Neural cell (in vitro differentiated cells): ENCODE measurements around the gene CHST1. TPM values are rescaled to one million over a fixed set of nuclear protein-coding genes. Genes with fewer than 3 reads are reported as not detected.

ENCODE experiments used
- H2AFZ ChIP-seq: fragments of 200-600, 300-800 bp; sonication (generic), shearing (Covaris generic); 2 replicates; pipeline ENCODE4 v1.6.0; 2014; ENCODE audit warnings: low read depth, mild to moderate bottlenecking, antibody characterized with exemption, low read length, moderate library complexity
- H3F3A ChIP-seq: fragments of 200-600 bp; shearing (Covaris generic); 2 replicates; pipeline ENCODE4 v1.6.1; 2016; ENCODE audit warnings: mild to moderate bottlenecking, moderate library complexity, mixed read lengths, antibody characterized with exemption, low read length; ENCODE audit not compliant: insufficient read depth, poor library complexity, severe bottlenecking
- H3K27ac ChIP-seq: fragments of 200-600, 300-800 bp; sonication (generic), shearing (Covaris generic); 2 replicates; pipeline ENCODE4 v1.5.1; 2014; ENCODE audit warnings: mild to moderate bottlenecking, low read length, moderate library complexity
- H3K27me3 ChIP-seq: fragments of 300-800, 200-600 bp; sonication (generic), shearing (Covaris generic); 2 replicates; pipeline ENCODE4 v1.6.0; 2014; ENCODE audit warnings: mild to moderate bottlenecking, low read depth, low read length, moderate library complexity; ENCODE audit not compliant: insufficient read depth
- H3K36me3 ChIP-seq: fragments of 300-800, 200-600 bp; sonication (generic), shearing (Covaris generic); 2 replicates; pipeline ENCODE4 v1.5.1; 2014; ENCODE audit warnings: mild to moderate bottlenecking, antibody characterized with exemption, low read length, moderate library complexity; ENCODE audit not compliant: insufficient read depth
- H3K4me2 ChIP-seq: fragments of 300-800, 200-600 bp; sonication (generic), shearing (Covaris generic); 2 replicates; pipeline ENCODE4 v1.6.0; 2014; ENCODE audit warnings: mild to moderate bottlenecking, low read length
- H3K4me3 ChIP-seq: fragments of 300-800, 200-600 bp; sonication (generic), shearing (Covaris generic); 2 replicates; pipeline ENCODE4 v1.5.1; 2014; ENCODE audit warnings: mild to moderate bottlenecking, low read length, moderate library complexity
- H3K79me2 ChIP-seq: fragments of 200-600 bp; shearing (Covaris generic); replicated peaks from 2 replicates; pipeline ENCODE4 v1.6.0; 2014; ENCODE audit warnings: mild to moderate bottlenecking, low read length, moderate library complexity; ENCODE audit not compliant: insufficient read depth
- H3K9ac ChIP-seq: fragments of 300-800, 200-600 bp; sonication (generic), shearing (Covaris generic); 2 replicates; pipeline ENCODE4 v1.6.1; 2016; ENCODE audit warnings: mild to moderate bottlenecking, low read length, mixed read lengths
- H3K9me2 ChIP-seq: fragments of 200-600 bp; shearing (Covaris generic); 2 replicates; pipeline ENCODE4 v1.6.1; 2016; ENCODE audit warnings: mild to moderate bottlenecking, low read length, mixed read lengths; ENCODE audit not compliant: insufficient read depth
- H3K9me3 ChIP-seq: fragments of 200-600, 300-800 bp; sonication (generic), shearing (Covaris generic); 2 replicates; pipeline ENCODE4 v1.6.1; 2016; ENCODE audit warnings: mild to moderate bottlenecking, mixed run types, low read length, moderate library complexity, mixed read lengths
- H4K20me1 ChIP-seq: fragments of 200-600 bp; shearing (Covaris generic); 2 replicates; pipeline ENCODE4 v1.6.1; 2016; ENCODE audit warnings: mild to moderate bottlenecking, mixed run types; ENCODE audit not compliant: insufficient read depth
- CTCF ChIP-seq: fragments of 450-650 bp; IDR thresholded peaks from 2 replicates; pipeline ENCODE4 v1.5.1; 2014; ENCODE audit warnings: antibody characterized with exemption, mild to moderate bottlenecking, moderate library complexity; ENCODE audit not compliant: poor library complexity, severe bottlenecking
- EP300 ChIP-seq: fragments of 450-650 bp; conservative IDR thresholded peaks from 2 replicates; pipeline ENCODE4 v1.6.1; 2014; ENCODE audit warnings: antibody characterized with exemption, mild to moderate bottlenecking, moderate library complexity; ENCODE audit not compliant: poor library complexity, severe bottlenecking
- EZH2 ChIP-seq: fragments of 200-600, 300-800 bp; shearing (Covaris generic), sonication (generic); IDR thresholded peaks from 2 replicates; pipeline ENCODE4 v1.6.1; 2014; ENCODE audit warnings: antibody characterized with exemption, low read length, borderline replicate concordance, mild to moderate bottlenecking; ENCODE audit not compliant: insufficient read depth, poor library complexity, severe bottlenecking
- MXI1 ChIP-seq: fragments of 450-650 bp; conservative IDR thresholded peaks from 2 replicates; pipeline ENCODE4 v1.6.1; 2014; ENCODE audit warnings: antibody characterized with exemption, mild to moderate bottlenecking; ENCODE audit not compliant: poor library complexity, severe bottlenecking
- POLR2AphosphoS5 ChIP-seq: IDR thresholded peaks from 2 replicates; pipeline ENCODE4 v1.6.1; 2012
- RAD21 ChIP-seq: fragments of 450-650 bp; conservative IDR thresholded peaks from 2 replicates; pipeline ENCODE4 v1.6.1; 2014; ENCODE audit warnings: antibody characterized with exemption, mild to moderate bottlenecking, moderate library complexity
- SMC3 ChIP-seq: fragments of 450-650 bp; conservative IDR thresholded peaks from 2 replicates; pipeline ENCODE4 v1.6.1; 2014; ENCODE audit warnings: antibody characterized with exemption, mild to moderate bottlenecking, moderate library complexity; ENCODE audit not compliant: poor library complexity
- TAF1 ChIP-seq: IDR thresholded peaks from 2 replicates; pipeline ENCODE4 v1.6.1; 2012; ENCODE audit warnings: low read depth
- polyA plus RNA-seq: library from polyadenylated mRNA; depleted of rRNA; stranded (reverse); fragments of >200 nt; gene quantifications from 2 replicates; pipeline ENCODE4 v1.2.3, GENCODE V29; 2014
- TF ChIP-seq, protein P1 (sequence below): IDR thresholded peaks from 2 replicates; pipeline ENCODE4 v1.6.1; 2012; ENCODE audit warnings: borderline replicate concordance

Gene CHST1
- polyA plus RNA-seq, 1 donor from 2014 or later, result 16.2 TPM

- H4K20me1 ChIP-seq, result no peaks in the 10 kb centered on the region
- H3K9ac ChIP-seq, result no peak overlapping the region
- no peak overlapping the region for H3K4me2 ChIP-seq
- H3K4me3 ChIP-seq, result no peak overlapping the region
- no peaks in the 10 kb centered on the region for H3F3A ChIP-seq
- TF ChIP-seq EZH2 (no peak), SMC3 (no peak), EP300 (no peak), CTCF (no peak), RAD21 (no peak), TAF1 (no peak), POLR2AphosphoS5 (no peak), MXI1 (no peak)
- TF ChIP-seq, protein P1, sequence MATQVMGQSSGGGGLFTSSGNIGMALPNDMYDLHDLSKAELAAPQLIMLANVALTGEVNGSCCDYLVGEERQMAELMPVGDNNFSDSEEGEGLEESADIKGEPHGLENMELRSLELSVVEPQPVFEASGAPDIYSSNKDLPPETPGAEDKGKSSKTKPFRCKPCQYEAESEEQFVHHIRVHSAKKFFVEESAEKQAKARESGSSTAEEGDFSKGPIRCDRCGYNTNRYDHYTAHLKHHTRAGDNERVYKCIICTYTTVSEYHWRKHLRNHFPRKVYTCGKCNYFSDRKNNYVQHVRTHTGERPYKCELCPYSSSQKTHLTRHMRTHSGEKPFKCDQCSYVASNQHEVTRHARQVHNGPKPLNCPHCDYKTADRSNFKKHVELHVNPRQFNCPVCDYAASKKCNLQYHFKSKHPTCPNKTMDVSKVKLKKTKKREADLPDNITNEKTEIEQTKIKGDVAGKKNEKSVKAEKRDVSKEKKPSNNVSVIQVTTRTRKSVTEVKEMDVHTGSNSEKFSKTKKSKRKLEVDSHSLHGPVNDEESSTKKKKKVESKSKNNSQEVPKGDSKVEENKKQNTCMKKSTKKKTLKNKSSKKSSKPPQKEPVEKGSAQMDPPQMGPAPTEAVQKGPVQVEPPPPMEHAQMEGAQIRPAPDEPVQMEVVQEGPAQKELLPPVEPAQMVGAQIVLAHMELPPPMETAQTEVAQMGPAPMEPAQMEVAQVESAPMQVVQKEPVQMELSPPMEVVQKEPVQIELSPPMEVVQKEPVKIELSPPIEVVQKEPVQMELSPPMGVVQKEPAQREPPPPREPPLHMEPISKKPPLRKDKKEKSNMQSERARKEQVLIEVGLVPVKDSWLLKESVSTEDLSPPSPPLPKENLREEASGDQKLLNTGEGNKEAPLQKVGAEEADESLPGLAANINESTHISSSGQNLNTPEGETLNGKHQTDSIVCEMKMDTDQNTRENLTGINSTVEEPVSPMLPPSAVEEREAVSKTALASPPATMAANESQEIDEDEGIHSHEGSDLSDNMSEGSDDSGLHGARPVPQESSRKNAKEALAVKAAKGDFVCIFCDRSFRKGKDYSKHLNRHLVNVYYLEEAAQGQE, result no peak
- H3K27ac ChIP-seq, result no peak overlapping the region
- H2AFZ ChIP-seq, result no peak overlapping the region
- H3K9me2 ChIP-seq, result no peaks in the 10 kb centered on the region
- H3K79me2 ChIP-seq, result no peaks in the 10 kb centered on the region
- H3K9me3 ChIP-seq, result no peaks in the 10 kb centered on the region
- H3K27me3 ChIP-seq, result no peaks in the 10 kb centered on the region
- no peaks in the 10 kb centered on the region for H3K36me3 ChIP-seq
Observed at GRCh38 chr11:45617871-45618601, 47.4 kb downstream of the CHST1 start.

DNA sequence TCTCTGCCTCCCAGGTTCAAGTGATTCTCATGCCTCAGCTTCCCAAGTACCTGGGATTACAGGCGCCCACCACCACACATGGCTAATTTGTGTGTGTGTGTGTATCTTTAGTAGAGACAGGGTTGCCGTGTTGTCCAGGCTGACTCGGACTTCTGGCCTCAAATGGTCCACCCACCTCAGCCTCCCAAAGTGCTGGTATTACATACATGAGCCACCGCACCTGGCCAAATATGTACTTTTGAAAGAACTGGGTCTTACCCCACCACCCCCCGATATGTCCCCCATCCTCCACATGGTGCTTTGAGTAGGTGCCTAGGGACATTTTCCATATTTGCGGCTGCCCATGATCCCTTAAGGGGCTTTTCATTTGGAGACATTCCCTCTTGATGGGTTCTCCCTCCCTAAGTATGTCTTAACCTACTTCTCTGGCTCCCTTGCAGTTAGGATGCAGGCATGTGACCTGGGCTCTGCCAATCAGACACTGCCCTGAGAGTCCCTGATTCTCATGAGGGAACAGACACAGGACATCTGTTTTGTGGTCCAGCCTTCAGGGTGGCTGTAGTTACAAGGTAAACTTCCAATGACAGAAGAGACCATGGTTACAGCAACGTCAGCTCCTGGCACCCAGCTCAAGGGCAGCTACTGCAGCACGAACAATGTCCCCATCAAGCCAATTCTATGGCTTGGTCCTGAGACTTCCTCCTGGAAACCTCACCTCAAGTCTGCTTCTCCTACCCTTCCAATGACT, 48.4 kb downstream of the CHST1 start:
- Histone ChIP-seq H3K4me3 (no peak overlapping the region), H3K27ac (no peak overlapping the region), H2AFZ (no peak overlapping the region), H4K20me1 (no peaks in the 10 kb centered on the region), H3K9me2 (no peaks in the 10 kb centered on the region), H3K27me3 (no peaks in the 10 kb centered on the region), H3K4me2 (no peak overlapping the region), H3F3A (no peaks in the 10 kb centered on the region), H3K36me3 (no peaks in the 10 kb centered on the region), H3K79me2 (no peaks in the 10 kb centered on the region), H3K9me3 (no peaks in the 10 kb centered on the region), H3K9ac (no peak overlapping the region)
- TF ChIP-seq, protein P1, result no peak
- TF ChIP-seq EZH2 (no peak), POLR2AphosphoS5 (no peak), MXI1 (no peak), TAF1 (no peak), SMC3 (no peak), RAD21 (no peak), EP300 (no peak), CTCF (no peak)
